Measurements from ENCODE around the gene GLI3. TPM values are rescaled to one million over a fixed set of nuclear protein-coding genes. Genes with fewer than 3 reads are reported as not detected.

GLI3 gene
- total and polyA plus RNA-seq, 2 of the 4 experiments (the other 2 are of a cell fraction), result 1.3 to 3.9 TPM

DNA sequence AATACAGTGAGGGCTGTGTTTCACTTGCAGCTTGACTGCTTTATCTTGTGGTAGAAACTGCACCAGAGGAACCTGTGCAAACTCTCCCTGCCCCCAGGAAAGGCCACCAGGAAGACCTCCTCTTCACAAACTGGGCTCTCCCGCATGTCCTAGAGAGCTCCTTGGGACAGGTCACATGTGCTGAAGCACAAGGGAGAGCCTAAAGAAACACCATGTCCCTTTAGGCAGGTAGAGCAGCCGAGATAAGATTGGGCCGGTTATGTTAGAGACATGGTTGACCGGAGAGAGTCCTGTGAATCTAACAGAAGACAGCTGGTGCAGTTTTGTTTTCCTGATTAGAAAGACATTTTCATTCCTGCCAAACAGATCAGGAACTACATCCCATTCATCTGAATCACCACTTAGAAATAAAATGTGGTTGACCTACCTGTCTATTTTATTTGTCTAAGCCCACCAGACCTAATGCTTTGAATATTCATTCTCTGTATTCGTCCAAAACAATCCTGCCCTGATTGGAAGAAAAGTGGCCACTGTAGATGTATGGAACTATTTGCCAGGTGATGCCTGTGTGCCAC, 224.1 kb downstream of the GLI3 start:
- no peak overlapping the region for H3K14ac ChIP-seq (replicated peaks; ENCODE audit: low read depth, low read length)
- no peaks in the 10 kb centered on the region for H3K79me1 ChIP-seq (ENCODE audit: low read depth in 1 of 2, low read length in 2 of 2)
- no peak overlapping the region for H3K23ac ChIP-seq (ENCODE audit: low read depth, low read length)
- H3K4me2 ChIP-seq (ENCODE audit: low read depth, low read length), result no peak overlapping the region
- dilution Hi-C loops (cut with HindIII; ENCODE audit: low sequenced_read_pairs, unreplicated experiment), result no loop called here
- H4K91ac ChIP-seq (ENCODE audit: insufficient read depth, low read depth, low read length), result no peak overlapping the region
- no peak overlapping the region for H3K56ac ChIP-seq (ENCODE audit: extremely low read depth, insufficient read depth, low read length)
- no peak overlapping the region for H2AK9ac ChIP-seq (replicated peaks; ENCODE audit: low read depth, low read length, poor library complexity)
- no peak overlapping the region for H2AFZ ChIP-seq (replicated peaks; ENCODE audit: low read length, poor library complexity)
- H2BK20ac ChIP-seq (ENCODE audit: low read depth, low read length), result no peak overlapping the region
- no peak overlapping the region for H2BK5ac ChIP-seq (ENCODE audit: low read depth, low read length, poor library complexity, severe bottlenecking)
- no peak overlapping the region for H4K8ac ChIP-seq (ENCODE audit: low read depth in 2 of 2, low read length in 2 of 2)
- no peak overlapping the region for H2BK120ac ChIP-seq (ENCODE audit: low read depth, low read length)
- no peaks in the 10 kb centered on the region for H3K27me3 ChIP-seq (ENCODE audit: control insufficient read depth, insufficient read depth, low read length)
- no TSS peak for BruUV-seq (replicated peaks)
- DNase-seq, result no peak
- in situ Hi-C loops (cut with MboI; ENCODE audit: low sequenced_read_pairs), result no loop called here
- H4K20me1 ChIP-seq (ENCODE audit: insufficient read depth, low read length), result no peaks in the 10 kb centered on the region
- H2BK15ac ChIP-seq (ENCODE audit: low read depth, low read length), result no peak overlapping the region
- ChIA-PET CTCF (no interaction called here), POLR2A (ENCODE audit: unreplicated experiment) (no interaction called here)
- H3K4me1 ChIP-seq (ENCODE audit: control insufficient read depth, insufficient read depth, low read length), result no peaks in the 10 kb centered on the region
- no peak overlapping the region for H3K18ac ChIP-seq (ENCODE audit: low read depth, low read length)
- H3K27ac ChIP-seq (ENCODE audit: insufficient read depth, low read length), result no peak overlapping the region
- no peak overlapping the region for H3K4me3 ChIP-seq (ENCODE audit: insufficient read depth, low read depth, low read length)
- H4K5ac ChIP-seq (ENCODE audit: low read depth, low read length), result no peak overlapping the region
- intact Hi-C loops (cut with micrococcal nuclease), result no loop called here
- no peaks in the 10 kb centered on the region for H3K9me1 ChIP-seq (ENCODE audit: insufficient read depth, low read length)
- no peak overlapping the region for H3K9ac ChIP-seq (ENCODE audit: low read depth, low read length)
- TF ChIP-seq POLR2A (IDR thresholded peaks at IDR 0.05; ENCODE audit: low read depth, low read length) (no peak), CEBPB (IDR thresholded peaks at IDR 0.05; ENCODE audit: low read depth, low read length) (no peak), MXI1 (IDR thresholded peaks at IDR 0.05; ENCODE audit: borderline replicate concordance, low read depth, low read length) (no peak), SMC3 (IDR thresholded peaks at IDR 0.05; ENCODE audit: low read depth, low read length) (no peak), RAD21 (IDR thresholded peaks at IDR 0.05; ENCODE audit: low read length) (no peak), NFE2L2 (IDR thresholded peaks at IDR 0.05; ENCODE audit: low read depth, low read length) (no peak), BHLHE40 (IDR thresholded peaks at IDR 0.05; ENCODE audit: low read depth, low read length) (no peak), MAFK (IDR thresholded peaks at IDR 0.05; ENCODE audit: low read depth, low read length) (no peak), FOS (IDR thresholded peaks at IDR 0.05; ENCODE audit: low read depth, low read length) (no peak), RCOR1 (IDR thresholded peaks at IDR 0.05; ENCODE audit: insufficient replicate concordance, low read length) (no peak), RFX5 (IDR thresholded peaks at IDR 0.05; ENCODE audit: low read depth, low read length) (no peak), CHD1 (IDR thresholded peaks at IDR 0.05; ENCODE audit: low read depth, low read length) (no peak), MAZ (IDR thresholded peaks at IDR 0.05; ENCODE audit: borderline replicate concordance, low read depth, low read length) (no peak)
- TF ChIP-seq, protein P1, sequence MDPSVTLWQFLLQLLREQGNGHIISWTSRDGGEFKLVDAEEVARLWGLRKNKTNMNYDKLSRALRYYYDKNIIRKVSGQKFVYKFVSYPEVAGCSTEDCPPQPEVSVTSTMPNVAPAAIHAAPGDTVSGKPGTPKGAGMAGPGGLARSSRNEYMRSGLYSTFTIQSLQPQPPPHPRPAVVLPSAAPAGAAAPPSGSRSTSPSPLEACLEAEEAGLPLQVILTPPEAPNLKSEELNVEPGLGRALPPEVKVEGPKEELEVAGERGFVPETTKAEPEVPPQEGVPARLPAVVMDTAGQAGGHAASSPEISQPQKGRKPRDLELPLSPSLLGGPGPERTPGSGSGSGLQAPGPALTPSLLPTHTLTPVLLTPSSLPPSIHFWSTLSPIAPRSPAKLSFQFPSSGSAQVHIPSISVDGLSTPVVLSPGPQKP (IDR thresholded peaks at IDR 0.05; ENCODE audit: borderline replicate concordance, low read depth, low read length), result no peak
- TF ChIP-seq, protein P2, sequence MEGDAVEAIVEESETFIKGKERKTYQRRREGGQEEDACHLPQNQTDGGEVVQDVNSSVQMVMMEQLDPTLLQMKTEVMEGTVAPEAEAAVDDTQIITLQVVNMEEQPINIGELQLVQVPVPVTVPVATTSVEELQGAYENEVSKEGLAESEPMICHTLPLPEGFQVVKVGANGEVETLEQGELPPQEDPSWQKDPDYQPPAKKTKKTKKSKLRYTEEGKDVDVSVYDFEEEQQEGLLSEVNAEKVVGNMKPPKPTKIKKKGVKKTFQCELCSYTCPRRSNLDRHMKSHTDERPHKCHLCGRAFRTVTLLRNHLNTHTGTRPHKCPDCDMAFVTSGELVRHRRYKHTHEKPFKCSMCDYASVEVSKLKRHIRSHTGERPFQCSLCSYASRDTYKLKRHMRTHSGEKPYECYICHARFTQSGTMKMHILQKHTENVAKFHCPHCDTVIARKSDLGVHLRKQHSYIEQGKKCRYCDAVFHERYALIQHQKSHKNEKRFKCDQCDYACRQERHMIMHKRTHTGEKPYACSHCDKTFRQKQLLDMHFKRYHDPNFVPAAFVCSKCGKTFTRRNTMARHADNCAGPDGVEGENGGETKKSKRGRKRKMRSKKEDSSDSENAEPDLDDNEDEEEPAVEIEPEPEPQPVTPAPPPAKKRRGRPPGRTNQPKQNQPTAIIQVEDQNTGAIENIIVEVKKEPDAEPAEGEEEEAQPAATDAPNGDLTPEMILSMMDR (conservative IDR thresholded peaks at IDR 0.05; ENCODE audit: low read depth, low read length), result no peak
- TF ChIP-seq, protein P3, sequence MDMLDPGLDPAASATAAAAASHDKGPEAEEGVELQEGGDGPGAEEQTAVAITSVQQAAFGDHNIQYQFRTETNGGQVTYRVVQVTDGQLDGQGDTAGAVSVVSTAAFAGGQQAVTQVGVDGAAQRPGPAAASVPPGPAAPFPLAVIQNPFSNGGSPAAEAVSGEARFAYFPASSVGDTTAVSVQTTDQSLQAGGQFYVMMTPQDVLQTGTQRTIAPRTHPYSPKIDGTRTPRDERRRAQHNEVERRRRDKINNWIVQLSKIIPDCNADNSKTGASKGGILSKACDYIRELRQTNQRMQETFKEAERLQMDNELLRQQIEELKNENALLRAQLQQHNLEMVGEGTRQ (IDR thresholded peaks at IDR 0.05; ENCODE audit: low read depth, low read length), result no peak
- no peak overlapping the region for H3K4ac ChIP-seq (ENCODE audit: low read depth, low read length)
- no peak for ATAC-seq (ENCODE audit: low read depth)
- H3K36me3 ChIP-seq (ENCODE audit: control insufficient read depth, insufficient read depth, low read length), result peaks cover 24% of the 10 kb centered on the region
- WGBS, 2 experiments (ENCODE audit: extremely low coverage in 2 of 2, insufficient read length in 1 of 2), result no CpG with 5 or more reads among the region's 5 CpGs
- H2AK5ac ChIP-seq (ENCODE audit: low read depth, low read length), result no peak overlapping the region
- peaks cover 2% of the 10 kb centered on the region; the same call in 1 of the 2 replicates for H3K9me3 ChIP-seq (ENCODE audit: control insufficient read depth, insufficient read depth, low read length)

All from IMR-90 (cell line).